OCI-LY7 (cell line): ENCODE results near the gene P3H3. TPM values are rescaled to one million over a fixed set of nuclear protein-coding genes. Genes with fewer than 3 reads are reported as not detected.

Experiments
- BruUV-seq: library from RNA; stranded (reverse); fragments of 400-500 nt; replicated peaks from 2 replicates; lab custom pipeline; 2021; lab: Mats Ljungman, UMichigan
- CTCF ChIA-PET: fragments of 300-600 bp; sonication (Branson Sonifier 250); formaldehyde crosslinking; loops from one replicate; lab custom pipeline; 2022; ENCODE audit warnings: antibody characterized with exemption; ENCODE audit not compliant: unreplicated experiment; lab: Charles Lee
- POLR2A ChIA-PET: fragments of 300-600 bp; sonication (Branson Sonifier 250); formaldehyde crosslinking; loops from one replicate; lab custom pipeline; 2022; ENCODE audit warnings: antibody characterized with exemption; lab: Charles Lee
- DNase-seq: peaks from one replicate; pipeline ENCODE4 v3.0.0-alpha.2; 2015; ENCODE audit warnings: low spot score
- H2AFZ ChIP-seq: fragments of 200-600 bp; sonication (generic), shearing (Covaris generic); 2 replicates; pipeline ENCODE4 v1.6.1; 2014; ENCODE audit warnings: mild to moderate bottlenecking, antibody characterized with exemption, low read length, moderate library complexity
- H3K27ac ChIP-seq: fragments of 200-600 bp; sonication (generic); 2 replicates; pipeline ENCODE4 v1.5.1; 2014; ENCODE audit warnings: mixed run types, low read depth, mild to moderate bottlenecking, moderate library complexity, low read length, inconsistent platforms; ENCODE audit not compliant: poor library complexity, severe bottlenecking
- H3K36me3 ChIP-seq: fragments of 200-600 bp; sonication (generic); 2 replicates; pipeline ENCODE4 v1.6.1; 2014; ENCODE audit warnings: mild to moderate bottlenecking, antibody characterized with exemption, low read length, moderate library complexity, mixed read lengths; ENCODE audit not compliant: insufficient read depth
- H3K4me1 ChIP-seq: fragments of 200-600 bp; sonication (generic); 2 replicates; pipeline ENCODE4 v1.5.1; 2014; ENCODE audit warnings: mild to moderate bottlenecking, low read length; ENCODE audit not compliant: insufficient read depth, poor library complexity, severe bottlenecking
- H3K4me2 ChIP-seq: fragments of 200-600 bp; sonication (generic); 2 replicates; pipeline ENCODE4 v1.6.1; 2014; ENCODE audit warnings: mild to moderate bottlenecking, low read length
- H3K4me3 ChIP-seq: fragments of 200-600 bp; sonication (generic); 2 replicates; pipeline ENCODE4 v1.5.1; 2014; ENCODE audit warnings: mild to moderate bottlenecking, low read depth, low read length; ENCODE audit not compliant: poor library complexity, severe bottlenecking
- H3K79me2 ChIP-seq: fragments of 200-600 bp; sonication (generic); 2 replicates; pipeline ENCODE4 v1.6.1; 2016; ENCODE audit warnings: low read depth, mild to moderate bottlenecking, low read length, moderate library complexity, mixed read lengths; ENCODE audit not compliant: insufficient read depth
- H3K9me2 ChIP-seq: fragments of 200-600 bp; sonication (generic); 2 replicates; pipeline ENCODE4 v1.6.1; 2016; ENCODE audit warnings: mild to moderate bottlenecking, low read length, mixed read lengths; ENCODE audit not compliant: insufficient read depth
- H3K9me3 ChIP-seq: fragments of 200-600 bp; sonication (generic); 2 replicates; pipeline ENCODE4 v1.6.1; 2014; ENCODE audit warnings: mild to moderate bottlenecking, mixed run types, low read length, mixed read lengths
- H4K20me1 ChIP-seq: fragments of 200-600 bp; sonication (generic); 2 replicates; pipeline ENCODE4 v1.6.1; 2014; ENCODE audit warnings: mild to moderate bottlenecking, antibody characterized with exemption, low read length, moderate library complexity, mixed read lengths; ENCODE audit not compliant: insufficient read depth
- EZH2phosphoT487 ChIP-seq: fragments of 200-600 bp; sonication (generic); IDR thresholded peaks from 2 replicates; pipeline ENCODE4 v1.6.1; 2018; ENCODE audit warnings: low read depth, borderline replicate concordance, mild to moderate bottlenecking, mixed run types, antibody characterized with exemption, low read length, moderate library complexity, mixed read lengths
- intact Hi-C: fragments of 100-400 bp; cut with micrococcal nuclease; formaldehyde crosslinking; loops from one replicate; pipeline ENCODE4 v1.10.0; 2022; ENCODE audit not compliant: unreplicated experiment
- total RNA-seq, 2 experiments: library from RNA; depleted of rRNA in 1 of 2; stranded (reverse); fragments of >200 nt in 1 of 2; shearing (Covaris generic) in 1 of 2; gene quantifications; 2 replicates each; pipeline ENCODE4 v1.2.3, GENCODE V29; 2014 to 2022
- TF ChIP-seq, protein P1 (sequence below): fragments of 200-600 bp; sonication (generic); conservative IDR thresholded peaks from 2 replicates; pipeline ENCODE4 v1.5.1; 2014; ENCODE audit warnings: mild to moderate bottlenecking, antibody characterized with exemption, low read length, moderate library complexity, mixed read lengths

P3H3 gene
- total RNA-seq, 2 experiments from 2014 or later, result 0.93 to 1.0 TPM

DNA sequence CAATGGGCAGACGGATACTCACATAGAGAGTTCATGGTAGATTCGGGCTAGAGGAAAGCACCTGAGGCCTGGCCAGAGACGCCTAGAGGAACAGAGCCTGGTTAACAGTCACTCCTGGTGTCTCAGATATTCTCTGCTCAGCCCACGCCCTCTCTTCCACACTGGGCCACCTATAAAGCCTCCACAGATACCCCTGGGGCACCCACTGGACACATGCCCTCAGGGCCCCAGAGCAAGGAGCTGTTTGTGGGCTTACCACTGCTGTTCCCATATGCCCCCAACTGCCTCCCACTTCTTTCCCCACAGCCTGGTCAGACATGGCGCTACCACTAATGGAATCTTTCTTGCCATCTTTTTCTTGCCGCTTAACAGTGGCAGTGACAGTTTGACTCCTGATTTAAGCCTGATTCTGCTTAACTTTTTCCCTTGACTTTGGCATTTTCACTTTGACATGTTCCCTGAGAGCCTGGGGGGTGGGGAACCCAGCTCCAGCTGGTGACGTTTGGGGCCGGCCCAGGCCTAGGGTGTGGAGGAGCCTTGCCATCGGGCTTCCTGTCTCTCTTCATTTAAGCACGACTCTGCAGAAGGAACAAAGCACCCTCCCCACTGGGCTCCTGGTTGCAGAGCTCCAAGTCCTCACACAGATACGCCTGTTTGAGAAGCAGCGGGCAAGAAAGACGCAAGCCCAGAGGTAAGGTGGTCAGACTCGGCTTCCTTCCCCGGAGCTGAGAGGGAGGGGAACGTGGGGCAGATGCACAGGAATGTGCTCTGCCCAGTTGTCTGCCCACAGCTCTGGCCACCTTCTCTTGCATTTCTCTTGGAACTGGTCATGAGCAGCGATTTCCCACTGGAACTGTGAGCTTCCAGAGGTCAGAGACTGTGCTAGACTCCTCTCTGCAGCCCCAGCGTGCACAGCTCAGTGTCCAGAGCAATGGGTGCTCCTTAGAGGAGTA lies 39.0 kb upstream of the P3H3 start, which contains the start of gene CD4:
TSS of gene CD4 (plus strand) at position 557 of the 953 bp plus-strand sequence. CDS start 10,611 bp downstream, outside the sequence.
- BruUV-seq, result no TSS peak

DNA sequence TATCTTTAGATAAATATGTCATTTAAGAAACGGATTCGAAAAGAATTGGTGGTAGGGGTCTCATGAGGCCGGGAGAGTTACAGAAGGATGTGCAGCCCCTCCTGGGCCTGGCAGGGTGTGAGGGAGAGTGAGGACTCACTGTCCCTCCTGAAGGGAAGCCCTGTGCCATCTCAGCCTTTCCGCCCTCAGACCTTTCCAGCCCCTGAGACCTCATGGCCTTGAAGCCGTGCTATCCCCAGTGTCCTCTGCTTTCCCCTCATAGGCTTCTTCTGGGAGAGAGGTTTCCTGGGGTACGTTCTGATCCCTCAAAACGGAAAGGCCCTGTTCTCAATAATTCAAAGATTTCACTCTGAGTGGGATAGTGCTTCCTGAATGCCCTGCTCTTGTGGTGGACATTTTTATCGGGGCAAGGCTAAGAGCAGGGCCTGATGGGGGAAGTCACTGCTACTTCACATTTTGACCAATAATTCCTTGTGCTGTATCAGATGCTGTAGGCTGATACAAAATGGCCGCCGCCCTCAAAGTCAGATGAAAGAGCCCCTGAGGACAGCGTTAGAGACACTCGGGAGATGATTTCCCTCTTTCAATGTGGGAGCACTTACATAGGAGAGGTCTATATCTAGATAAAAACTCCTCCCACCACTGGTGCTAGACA lies 37.6 kb upstream of the P3H3 start:
- Histone ChIP-seq H3K27ac (no peak overlapping the region), H3K9me3 (no peaks in the 10 kb centered on the region), H3K4me1 (peaks cover 17% of the 10 kb centered on the region), H3K4me3 (no peak overlapping the region), H3K79me2 (no peaks in the 10 kb centered on the region), H2AFZ (no peak overlapping the region), H3K9me2 (no peaks in the 10 kb centered on the region), H4K20me1 (no peaks in the 10 kb centered on the region), H3K36me3 (no peaks in the 10 kb centered on the region), H3K4me2 (no peak overlapping the region)
- no peak for DNase-seq
- no TSS peak for BruUV-seq
- intact Hi-C loops, result no loop called here
- POLR2A ChIA-PET, result no interaction called here
- no peak for TF ChIP-seq EZH2phosphoT487
- TF ChIP-seq, protein P1, sequence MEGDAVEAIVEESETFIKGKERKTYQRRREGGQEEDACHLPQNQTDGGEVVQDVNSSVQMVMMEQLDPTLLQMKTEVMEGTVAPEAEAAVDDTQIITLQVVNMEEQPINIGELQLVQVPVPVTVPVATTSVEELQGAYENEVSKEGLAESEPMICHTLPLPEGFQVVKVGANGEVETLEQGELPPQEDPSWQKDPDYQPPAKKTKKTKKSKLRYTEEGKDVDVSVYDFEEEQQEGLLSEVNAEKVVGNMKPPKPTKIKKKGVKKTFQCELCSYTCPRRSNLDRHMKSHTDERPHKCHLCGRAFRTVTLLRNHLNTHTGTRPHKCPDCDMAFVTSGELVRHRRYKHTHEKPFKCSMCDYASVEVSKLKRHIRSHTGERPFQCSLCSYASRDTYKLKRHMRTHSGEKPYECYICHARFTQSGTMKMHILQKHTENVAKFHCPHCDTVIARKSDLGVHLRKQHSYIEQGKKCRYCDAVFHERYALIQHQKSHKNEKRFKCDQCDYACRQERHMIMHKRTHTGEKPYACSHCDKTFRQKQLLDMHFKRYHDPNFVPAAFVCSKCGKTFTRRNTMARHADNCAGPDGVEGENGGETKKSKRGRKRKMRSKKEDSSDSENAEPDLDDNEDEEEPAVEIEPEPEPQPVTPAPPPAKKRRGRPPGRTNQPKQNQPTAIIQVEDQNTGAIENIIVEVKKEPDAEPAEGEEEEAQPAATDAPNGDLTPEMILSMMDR, result no peak
- CTCF ChIA-PET, result no interaction called here

More for the DNA sequence above, 39.0 kb upstream of the P3H3 start, which contains the start of gene CD4:
- H3K4me1 ChIP-seq, result peaks cover 24% of the 10 kb centered on the region
- intact Hi-C loops, result no loop called here
- no peak for DNase-seq
- peak within 1 kb of the TSS; percentile 8; the same call in 1 of the 2 replicates for H2AFZ ChIP-seq
- no peaks in the 10 kb centered on the region for H3K9me3 ChIP-seq
- no peaks in the 10 kb centered on the region for H4K20me1 ChIP-seq
- ChIA-PET CTCF (no interaction called here), POLR2A (interaction anchor here (0.8 kb wide), 1 partner anchor 33 kb away, joined by 3 read pairs; the partner anchor contains the start of gene GPR162)
- no peak within 1 kb of the TSS for H3K4me2 ChIP-seq
- H3K79me2 ChIP-seq, result no peaks in the 10 kb centered on the region
- H3K27ac ChIP-seq, result no peak within 1 kb of the TSS
- TF ChIP-seq, protein P1, result no peak
- TF ChIP-seq EZH2phosphoT487, result no peak
- H3K36me3 ChIP-seq, result no peaks in the 10 kb centered on the region
- no peaks in the 10 kb centered on the region for H3K9me2 ChIP-seq
- no peak within 1 kb of the TSS for H3K4me3 ChIP-seq
